Breast epithelium (tissue), 4 donors: Measurements from ENCODE around the gene SOCS2. TPM values are rescaled to one million over a fixed set of nuclear protein-coding genes. Genes with fewer than 3 reads are reported as not detected.
A peak's percentile ranks its signal among the peaks of the same experiment; 100 is the strongest.
"Not testable (repeated sequence)": the region's sequence is repeated elsewhere in the genome, so short reads cannot be mapped to it uniquely, and the experiment has no call there.

Source experiments
- DNase-seq, 2 donors: peaks; one replicate each; pipeline ENCODE4 v3.0.0-alpha.2; 2019; ENCODE audit warnings: low spot score in 2 of 2
- H3K27ac ChIP-seq, 2 donors: fragments of 200-600 bp; sonication (generic) in 1 of 2; one replicate each; pipeline ENCODE4 v1.5.1; 2016 to 2019; ENCODE audit warnings: mild to moderate bottlenecking in 1 of 2
- H3K27me3 ChIP-seq, 2 donors: fragments of 200-600 bp; sonication (generic) in 1 of 2; one replicate each; pipeline versions ENCODE4 v1.5.1 to v1.6.0; 2017 to 2019; ENCODE audit warnings: control low read depth in 1 of 2, mild to moderate bottlenecking in 1 of 2
- H3K36me3 ChIP-seq: fragments of 200-600 bp; one replicate; pipeline ENCODE4 v1.5.1; 2019
- H3K4me1 ChIP-seq, 2 donors: fragments of 200-600 bp; sonication (generic); one replicate each; pipeline ENCODE4 v1.5.1; 2016 to 2019; ENCODE audit warnings: control low read depth in 1 of 2
- H3K4me3 ChIP-seq, 3 donors: fragments of 200-600 bp; sonication (generic); 1 replicate in 2 of 3; 2 replicates in 1 of 3; pipeline ENCODE4 v1.5.1; 2016 to 2019; ENCODE audit warnings: mild to moderate bottlenecking in 3 of 3, moderate library complexity in 2 of 3
- H3K9me3 ChIP-seq, 2 donors: fragments of 200-600 bp; sonication (generic) in 1 of 2; one replicate each; pipeline ENCODE4 v1.5.1; 2016 to 2019; ENCODE audit warnings: control low read depth in 1 of 2
- CTCF ChIP-seq, 3 donors: fragments of 450-650 bp; IDR thresholded peaks; one replicate each; pipeline ENCODE4 v1.5.1; 2016 to 2017; ENCODE audit warnings: antibody characterized with exemption in 3 of 3, mild to moderate bottlenecking in 3 of 3, moderate library complexity in 3 of 3
- POLR2A ChIP-seq: fragments of 450-650 bp; IDR thresholded peaks from one replicate; pipeline ENCODE4 v1.6.1; 2016; ENCODE audit warnings: antibody characterized with exemption, mild to moderate bottlenecking, moderate library complexity
- POLR2AphosphoS5 ChIP-seq, 3 donors: sonication (generic); formaldehyde crosslinking; IDR thresholded peaks; one replicate each; pipeline ENCODE4 v1.6.1; 2017; ENCODE audit warnings: antibody characterized with exemption in 3 of 3
- intact Hi-C: fragments of 100-400 bp; cut with DNase I; formaldehyde crosslinking; loops from one replicate; pipeline ENCODE4 v1.15.1; 2023; ENCODE audit warnings: low total_unique reads
- total RNA-seq, 3 donors: library from RNA; depleted of rRNA; stranded (reverse); fragments of >200 nt; gene quantifications; one replicate each; pipeline ENCODE4 v1.1.0, GENCODE V29; 2016

Gene SOCS2
- total RNA-seq, 3 donors from 2014 or later, result 29.0 to 59.4 (median 59.0) TPM

DNA sequence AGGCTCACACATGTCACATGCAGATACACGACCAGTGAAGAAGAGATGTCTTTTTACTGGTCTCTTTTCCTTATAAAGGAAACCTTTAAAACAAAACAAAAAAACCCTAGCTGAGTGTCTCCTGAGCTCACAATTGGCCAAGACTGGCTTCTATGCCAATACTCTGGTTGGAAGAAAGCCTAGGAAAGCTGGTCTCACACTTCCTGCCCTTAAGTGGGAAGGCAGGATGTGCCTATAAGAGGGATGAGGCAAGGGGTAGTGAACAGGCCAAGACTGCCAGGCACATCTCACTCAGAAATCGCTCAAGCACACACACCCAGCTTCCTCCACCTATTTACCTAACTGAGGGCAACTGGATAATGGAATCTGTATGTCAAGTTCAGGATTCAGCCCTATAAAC lies 50.0 kb downstream of the SOCS2 start:
- no peak for DNase-seq
- no peak overlapping the region for H3K27ac ChIP-seq

GRCh38 chr12:93624595-93625294 lies 52.3 kb downstream of the SOCS2 start:
- H3K4me3 ChIP-seq, result no peak overlapping the region
- H3K36me3 ChIP-seq, result no peaks in the 10 kb centered on the region
- no peaks in the 10 kb centered on the region for H3K9me3 ChIP-seq
- no peak overlapping the region for H3K27ac ChIP-seq
- H3K4me1 ChIP-seq, result no peaks in the 10 kb centered on the region
- no peaks in the 10 kb centered on the region for H3K27me3 ChIP-seq
- intact Hi-C loops, result no loop called here
- TF ChIP-seq CTCF (IDR thresholded peaks at IDR 0.05), result no peak
- no peak for TF ChIP-seq POLR2A
- TF ChIP-seq POLR2AphosphoS5 (IDR thresholded peaks at IDR 0.05), result no peak
- DNase-seq, result no peak

More for the DNA sequence above, 50.0 kb downstream of the SOCS2 start:
- H3K36me3 ChIP-seq, result no peaks in the 10 kb centered on the region
- no peaks in the 10 kb centered on the region for H3K27me3 ChIP-seq
- intact Hi-C loops, result no loop called here
- TF ChIP-seq CTCF (IDR thresholded peaks at IDR 0.05), result no peak
- no peak for TF ChIP-seq POLR2AphosphoS5 (IDR thresholded peaks at IDR 0.05)
- no peak for TF ChIP-seq POLR2A
- H3K4me3 ChIP-seq, result no peak overlapping the region
- no peaks in the 10 kb centered on the region for H3K4me1 ChIP-seq
- H3K9me3 ChIP-seq, result no peaks in the 10 kb centered on the region

- H3K4me1 ChIP-seq, intact Hi-C loops, H3K36me3 ChIP-seq, DNase-seq, H3K9me3 ChIP-seq, H3K4me3 ChIP-seq, H3K27me3 ChIP-seq: not testable (repeated sequence)
- peak overlapping the region in 1 of 2 donors; percentile 43 for H3K27ac ChIP-seq
These were observed 52.8 kb downstream of the SOCS2 start for GRCh38 chr12:93625295-93625645.

- Histone ChIP-seq H3K9me3 (no peaks in the 10 kb centered on the region), H3K4me3 (no peak overlapping the region), H3K27ac (no peak overlapping the region), H3K4me1 (no peaks in the 10 kb centered on the region), H3K27me3 (no peaks in the 10 kb centered on the region), H3K36me3 (no peaks in the 10 kb centered on the region)
- intact Hi-C loops, result no loop called here
- TF ChIP-seq POLR2A, result no peak
- no peak for TF ChIP-seq CTCF (IDR thresholded peaks at IDR 0.05)
- no peak for TF ChIP-seq POLR2AphosphoS5 (IDR thresholded peaks at IDR 0.05)
- DNase-seq, result no peak
These were observed 53.7 kb downstream of the SOCS2 start for GRCh38 chr12:93626160-93626559.

Other genes with a start within 250 kb of the SOCS2 start
- gene NUDT4, start 194.8 kb upstream of the SOCS2 start, total RNA-seq, result 10 to 100 TPM; 51.1 to 94.3 (median 72.4) TPM
- gene UBE2N, start 130.7 kb upstream of the SOCS2 start, total RNA-seq, result 10 to 100 TPM; 23.0 to 47.7 (median 43.3) TPM
- gene MRPL42, start 105.2 kb upstream of the SOCS2 start, total RNA-seq, result 10 to 100 TPM; 24.6 to 62.3 (median 41.0) TPM
- 10 to 100 TPM; 24.0 to 49.8 (median 44.2) TPM for gene CRADD, start 104.7 kb downstream of the SOCS2 start, total RNA-seq